GM12874 (cell line): ENCODE results near the gene DPY30.

Experiments used
- CTCF ChIP-seq: IDR thresholded peaks from 2 replicates; pipeline ENCODE4 v1.5.1; 2011; ENCODE audit warnings: low read depth, mild to moderate bottlenecking, control low read depth, low read length, moderate library complexity; ENCODE audit not compliant: insufficient read depth

Gene DPY30

DNA sequence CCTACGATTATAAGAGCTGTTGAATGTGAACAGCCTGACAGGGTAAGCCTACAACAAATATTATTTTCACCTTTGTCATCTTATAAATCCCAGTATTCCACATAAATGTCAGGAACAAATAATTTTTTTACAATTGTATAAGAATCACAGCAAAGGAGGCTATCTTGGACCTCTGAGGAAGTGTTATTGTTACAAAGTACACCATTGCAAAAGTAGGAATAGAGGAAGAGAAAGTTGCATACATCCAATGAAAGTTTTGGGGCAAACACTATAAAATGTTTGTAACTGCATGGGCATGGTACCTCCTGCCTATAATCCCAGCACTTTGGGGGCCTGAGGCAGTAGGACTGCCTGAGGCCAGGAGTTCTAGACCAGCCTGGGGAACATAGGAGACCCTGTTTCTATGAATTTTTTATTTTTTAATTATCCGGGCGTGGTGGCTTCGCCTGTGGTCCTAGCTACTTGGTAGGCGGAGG, 28.1 kb downstream of the DPY30 start:
- no peak for TF ChIP-seq CTCF

DNA sequence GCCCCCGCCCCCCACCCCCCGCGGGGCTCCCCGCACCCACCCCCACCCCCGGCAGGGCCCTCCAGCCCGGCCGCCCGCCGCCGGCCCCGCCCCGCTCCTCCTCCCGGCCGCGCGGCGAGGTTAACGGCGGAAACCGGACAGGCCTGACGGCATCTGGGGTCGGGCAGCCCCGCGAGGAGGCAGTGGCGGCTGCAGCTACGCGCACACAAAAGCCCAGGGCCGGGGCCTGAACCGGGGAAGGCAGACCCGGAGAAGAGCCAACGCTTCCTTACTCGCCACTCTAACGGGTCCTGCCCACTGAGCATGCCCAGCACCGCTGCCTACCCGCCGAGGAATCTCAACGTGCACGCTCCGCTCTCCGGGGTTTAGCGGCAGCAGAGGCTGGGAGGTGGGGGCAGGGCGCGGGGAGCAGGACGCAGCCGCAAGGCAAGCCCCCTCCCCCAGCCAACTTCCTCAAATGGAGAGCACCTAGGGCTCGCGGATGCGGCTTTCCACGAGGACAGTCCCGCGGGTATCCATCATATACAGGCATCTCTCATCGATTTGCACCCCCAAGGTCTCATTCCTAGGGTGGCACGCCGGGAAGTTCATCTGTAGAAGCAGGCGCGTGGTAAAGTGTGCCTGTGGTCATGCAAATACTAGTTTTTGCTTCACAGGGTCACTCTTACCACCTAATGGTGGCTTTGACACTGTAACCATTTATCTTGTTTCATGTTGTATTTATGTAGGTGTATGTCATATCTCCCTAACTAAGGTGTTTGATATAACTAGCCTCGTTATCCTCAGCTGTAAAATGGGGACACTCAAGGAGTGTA, 28.7 kb downstream of the DPY30 start, which contains the start of gene MEMO1:
Gene MEMO1, minus strand, starts transcription at position 339 of the 815 bp plus-strand sequence. CDS start 761 bp downstream, outside the sequence.
- 0 out of 2 replicates have a peak, but pooled peaks have one; percentile 0 for TF ChIP-seq CTCF

DNA sequence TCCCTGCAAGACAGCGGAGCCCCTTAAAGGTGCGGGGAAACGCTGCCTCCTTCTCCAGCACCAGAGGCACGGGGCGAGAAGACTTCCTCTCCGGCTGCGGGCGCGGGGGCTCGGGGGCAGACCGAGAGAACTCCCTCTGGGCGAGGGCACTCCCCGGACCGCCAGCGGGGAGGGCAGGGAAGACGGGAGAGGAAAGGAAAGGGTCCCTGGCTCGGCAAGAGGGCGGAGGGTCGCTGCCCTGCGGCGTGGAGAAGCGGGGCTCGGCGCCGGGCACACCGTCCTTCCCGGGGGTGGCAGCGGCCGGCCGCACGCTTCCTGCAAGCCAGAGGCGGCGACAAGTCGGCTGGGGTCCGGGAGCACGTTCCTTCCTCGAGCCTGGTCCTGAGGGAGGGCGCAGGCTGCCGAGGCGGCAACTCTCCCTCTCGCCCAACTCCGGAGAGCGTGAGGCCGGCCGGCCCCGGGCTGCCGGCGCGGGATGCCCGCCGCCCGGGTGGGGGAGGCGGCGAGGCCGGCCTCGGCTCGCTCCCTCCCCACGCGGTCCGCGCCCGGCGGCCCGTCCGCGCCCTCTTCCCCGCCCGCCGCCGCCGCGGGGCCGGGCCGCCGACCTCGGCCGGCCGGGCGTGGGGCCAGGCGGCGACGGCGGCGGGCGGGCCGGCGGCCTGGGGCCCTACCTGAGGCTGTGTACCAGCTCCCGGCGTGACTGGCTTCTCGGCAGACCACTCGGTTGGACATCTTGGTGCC, 29.9 kb downstream of the DPY30 start:
- no peak for TF ChIP-seq CTCF

DNA sequence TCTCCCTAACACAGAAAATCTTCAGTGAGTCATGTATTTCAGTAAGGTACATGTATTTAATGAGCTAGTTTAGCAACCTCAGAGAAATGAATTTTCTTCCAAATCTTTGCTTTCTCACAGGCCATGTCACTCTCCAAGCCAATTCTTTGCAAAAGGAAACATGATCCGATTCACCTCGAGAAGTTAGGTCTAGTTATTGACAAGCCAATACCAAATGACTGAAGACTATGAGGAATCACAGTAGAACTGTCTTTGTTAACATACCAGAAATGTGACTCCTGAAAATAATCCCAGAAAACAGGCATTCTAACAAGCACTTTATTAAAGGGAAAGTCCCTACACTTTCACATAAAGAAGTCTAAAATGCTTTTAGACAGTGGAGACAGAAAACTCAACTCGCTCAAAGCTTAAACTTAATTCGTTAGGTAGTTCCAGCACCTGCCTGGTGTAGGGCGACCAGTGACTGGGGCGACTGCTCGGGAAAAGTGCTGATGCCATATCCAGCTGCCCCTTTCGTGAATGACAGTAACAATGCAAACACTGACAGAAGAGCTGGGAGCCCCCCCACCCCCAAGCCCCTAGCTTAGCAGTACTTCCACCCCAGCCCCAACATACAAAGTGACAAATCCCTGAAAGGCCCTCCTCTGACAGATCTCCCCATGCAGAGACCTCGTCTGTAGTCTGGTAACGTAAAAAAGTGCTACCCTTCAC, 30.6 kb downstream of the DPY30 start:
- TF ChIP-seq CTCF = no peak

- TF ChIP-seq CTCF = no peak
These were observed 32.5 kb downstream of the DPY30 start for GRCh38 chr2:32007121-32007391.

GRCh38 chr2:32005371-32005976, 34.1 kb downstream of the DPY30 start:
- no peak for TF ChIP-seq CTCF

- TF ChIP-seq CTCF = no peak
These were observed 35.8 kb downstream of the DPY30 start for GRCh38 chr2:32003791-32004190.
